ENCODE data around the gene PIPOX.

PIPOX gene

GRCh38 chr17:29008591-29008990, 34.4 kb upstream of the PIPOX start:
- no peak overlapping the region for H3K4me3 ChIP-seq (replicated peaks; ENCODE audit: insufficient read depth, low read length)
- DNase-seq (ENCODE audit: low read depth in 1 of 2, low spot score in 1 of 2), result no peak
- peaks cover 37% of the 10 kb centered on the region for H3K27me3 ChIP-seq (ENCODE audit: insufficient read depth, poor library complexity, severe bottlenecking)
- no peak for TF ChIP-seq POLR2AphosphoS5 (IDR thresholded peaks at IDR 0.05; ENCODE audit: low read depth)
- TF ChIP-seq REST (IDR thresholded peaks at IDR 0.05; ENCODE audit: insufficient replicate concordance, low read depth), result no peak
- H3K27ac ChIP-seq (replicated peaks), result no peak overlapping the region

- no peak overlapping the region for H3K4me3 ChIP-seq (replicated peaks; ENCODE audit: insufficient read depth, low read length)
- no peak for TF ChIP-seq POLR2AphosphoS5 (IDR thresholded peaks at IDR 0.05; ENCODE audit: low read depth)
- no peak for TF ChIP-seq REST (IDR thresholded peaks at IDR 0.05; ENCODE audit: insufficient replicate concordance, low read depth)
- TF ChIP-seq CTCF (IDR thresholded peaks at IDR 0.05; ENCODE audit: insufficient read depth, low read length), result no peak
- TF ChIP-seq GABPA (IDR thresholded peaks at IDR 0.05; ENCODE audit: low read depth), result no peak
- no peak for TF ChIP-seq SPI1 (IDR thresholded peaks at IDR 0.05; ENCODE audit: borderline replicate concordance, low read depth)
- no peak for DNase-seq (ENCODE audit: low read depth in 1 of 2, low spot score in 1 of 2)
Observed at GRCh38 chr17:29010129-29010528, 32.8 kb upstream of the PIPOX start.

GRCh38 chr17:29010586-29010985, 32.4 kb upstream of the PIPOX start:
- TF ChIP-seq CTCF (IDR thresholded peaks at IDR 0.05; ENCODE audit: insufficient read depth, low read length), result no peak
- TF ChIP-seq SPI1 (IDR thresholded peaks at IDR 0.05; ENCODE audit: borderline replicate concordance, low read depth), result no peak
- no peak for TF ChIP-seq POLR2AphosphoS5 (IDR thresholded peaks at IDR 0.05; ENCODE audit: low read depth)
- Histone ChIP-seq H3K4me3 (replicated peaks; ENCODE audit: insufficient read depth, low read length) (no peak overlapping the region), H3K27me3 (ENCODE audit: insufficient read depth, poor library complexity, severe bottlenecking) (peaks cover 22% of the 10 kb centered on the region), H3K27ac (replicated peaks) (no peak overlapping the region)
- DNase-seq (ENCODE audit: low read depth in 1 of 2, low spot score in 1 of 2), result no peak

More at GRCh38 chr17:29010129-29010528, 32.8 kb upstream of the PIPOX start:
- peaks cover 25% of the 10 kb centered on the region for H3K27me3 ChIP-seq (ENCODE audit: insufficient read depth, poor library complexity, severe bottlenecking)
- no peak overlapping the region for H3K27ac ChIP-seq (replicated peaks)

GRCh38 chr17:29012535-29012934, 30.4 kb upstream of the PIPOX start:
- DNase-seq (ENCODE audit: low read depth in 1 of 2, low spot score in 1 of 2), result no peak

More at GRCh38 chr17:29012535-29012934, 30.4 kb upstream of the PIPOX start:
- H3K27me3 ChIP-seq (ENCODE audit: insufficient read depth, poor library complexity, severe bottlenecking), result peaks cover 6% of the 10 kb centered on the region
- no peak; the same call in 1 of the 2 replicates for TF ChIP-seq SPI1 (IDR thresholded peaks at IDR 0.05; ENCODE audit: borderline replicate concordance, low read depth)
- TF ChIP-seq POLR2AphosphoS5 (IDR thresholded peaks at IDR 0.05; ENCODE audit: low read depth), result no peak
- TF ChIP-seq REST (IDR thresholded peaks at IDR 0.05; ENCODE audit: insufficient replicate concordance, low read depth), result no peak
- no peak for TF ChIP-seq CTCF (IDR thresholded peaks at IDR 0.05; ENCODE audit: insufficient read depth, low read length)
- no peak for TF ChIP-seq GABPA (IDR thresholded peaks at IDR 0.05; ENCODE audit: low read depth)
- no peak overlapping the region for H3K27ac ChIP-seq (replicated peaks)
- H3K4me3 ChIP-seq (replicated peaks; ENCODE audit: insufficient read depth, low read length), result no peak overlapping the region

Data from HL-60 (cell line).